Tibial nerve (tissue), 4 donors: Measurements from ENCODE around the gene RAB1B. TPM values are rescaled to one million over a fixed set of nuclear protein-coding genes. Genes with fewer than 3 reads are reported as not detected.
A peak's percentile ranks its signal among the peaks of the same experiment; 100 is the strongest.

Experiments used
- DNase-seq, 2 donors: peaks; one replicate each; pipeline ENCODE4 v3.0.0-alpha.2; 2019; ENCODE audit warnings: low spot score in 2 of 2
- H3K27ac ChIP-seq, 4 donors: fragments of 200-600 bp; sonication (generic) in 3 of 4; one replicate each; pipeline ENCODE4 v1.5.1; 2017 to 2019; ENCODE audit warnings: mild to moderate bottlenecking in 1 of 4
- H3K27me3 ChIP-seq, 2 donors: fragments of 200-600 bp; sonication (generic) in 1 of 2; one replicate each; pipeline versions ENCODE4 v1.5.1 to v1.6.0; 2017 to 2019
- H3K36me3 ChIP-seq, 3 donors: fragments of 200-600 bp; sonication (generic); one replicate each; pipeline ENCODE4 v1.5.1; 2018 to 2019
- H3K4me1 ChIP-seq, 4 donors: fragments of 200-600 bp; sonication (generic) in 3 of 4; one replicate each; pipeline ENCODE4 v1.5.1; 2017 to 2019
- H3K4me3 ChIP-seq, 4 donors: fragments of 200-600 bp; sonication (generic) in 3 of 4; one replicate each; pipeline ENCODE4 v1.5.1; 2017 to 2019; ENCODE audit warnings: mild to moderate bottlenecking in 1 of 4, moderate library complexity in 1 of 4
- H3K9me3 ChIP-seq, 4 donors: fragments of 200-600 bp; sonication (generic) in 3 of 4; one replicate each; pipeline ENCODE4 v1.5.1; 2017 to 2019
- EP300 ChIP-seq, 2 donors: sonication (generic); formaldehyde crosslinking; IDR thresholded peaks; one replicate each; pipeline ENCODE4 v1.6.1; 2017; ENCODE audit warnings: antibody characterized with exemption in 2 of 2, mild to moderate bottlenecking in 1 of 2
- POLR2A ChIP-seq, 2 donors: fragments of 450-650 bp; IDR thresholded peaks; one replicate each; pipeline ENCODE4 v1.6.1; 2017; ENCODE audit warnings: antibody characterized with exemption in 2 of 2, mild to moderate bottlenecking in 2 of 2, moderate library complexity in 2 of 2
- WGBS, 2 donors: methylation state at CpG; one replicate each; pipeline ENCODE4 v1.1.5; 2018; 5-methylcytosine and 5-hydroxymethylcytosine counted together
- total RNA-seq, 4 donors: library from RNA; depleted of rRNA; stranded (reverse); fragments of >200 nt; gene quantifications; one replicate each; pipeline ENCODE4 v1.1.0, GENCODE V29; 2016
- TF ChIP-seq, protein P1 (sequence below), 5 experiments: fragments of 200-600 bp in 3 of 5; fragments of 450-650 bp in 2 of 5; sonication (generic) in 3 of 5; IDR thresholded peaks; one replicate each; pipeline ENCODE4 v1.5.1; 2016 to 2019; ENCODE audit warnings: antibody characterized with exemption in 5 of 5, mild to moderate bottlenecking in 3 of 5, moderate library complexity in 2 of 5

RAB1B gene
- total RNA-seq, 4 donors from 2014 or later: 76.3 to 144 (median 96.8) TPM

DNA sequence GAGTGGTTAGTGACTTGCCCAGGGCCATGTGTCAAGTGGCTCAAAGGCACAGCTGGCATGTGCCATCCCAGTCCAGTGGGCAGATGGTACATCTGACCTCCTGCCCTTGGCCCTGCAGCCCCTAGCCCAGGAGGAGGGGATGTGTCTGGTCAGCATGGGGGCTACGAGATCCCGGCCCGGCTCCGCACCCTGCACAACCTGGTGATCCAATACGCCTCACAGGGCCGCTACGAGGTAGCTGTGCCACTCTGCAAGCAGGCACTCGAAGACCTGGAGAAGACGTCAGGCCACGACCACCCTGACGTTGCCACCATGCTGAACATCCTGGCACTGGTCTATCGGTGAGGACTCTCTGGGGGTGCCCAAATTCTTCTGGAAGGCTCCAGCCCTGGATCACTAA, 5.7 kb upstream of the RAB1B start:
- H3K4me1 ChIP-seq: peaks cover 0 to 22% (median 10%) of the 10 kb centered on the region in 4 donors
- no peaks in the 10 kb centered on the region for H3K27me3 ChIP-seq
- H3K27ac ChIP-seq: no peak overlapping the region
- H3K36me3 ChIP-seq: peaks cover 0 to 68% (median 0%) of the 10 kb centered on the region in 3 donors
- no peak for DNase-seq
- no peaks in the 10 kb centered on the region for H3K9me3 ChIP-seq
- TF ChIP-seq EP300 (IDR thresholded peaks at IDR 0.05) (no peak), POLR2A (IDR thresholded peaks at IDR 0.05) (no peak)
- TF ChIP-seq, protein P1, sequence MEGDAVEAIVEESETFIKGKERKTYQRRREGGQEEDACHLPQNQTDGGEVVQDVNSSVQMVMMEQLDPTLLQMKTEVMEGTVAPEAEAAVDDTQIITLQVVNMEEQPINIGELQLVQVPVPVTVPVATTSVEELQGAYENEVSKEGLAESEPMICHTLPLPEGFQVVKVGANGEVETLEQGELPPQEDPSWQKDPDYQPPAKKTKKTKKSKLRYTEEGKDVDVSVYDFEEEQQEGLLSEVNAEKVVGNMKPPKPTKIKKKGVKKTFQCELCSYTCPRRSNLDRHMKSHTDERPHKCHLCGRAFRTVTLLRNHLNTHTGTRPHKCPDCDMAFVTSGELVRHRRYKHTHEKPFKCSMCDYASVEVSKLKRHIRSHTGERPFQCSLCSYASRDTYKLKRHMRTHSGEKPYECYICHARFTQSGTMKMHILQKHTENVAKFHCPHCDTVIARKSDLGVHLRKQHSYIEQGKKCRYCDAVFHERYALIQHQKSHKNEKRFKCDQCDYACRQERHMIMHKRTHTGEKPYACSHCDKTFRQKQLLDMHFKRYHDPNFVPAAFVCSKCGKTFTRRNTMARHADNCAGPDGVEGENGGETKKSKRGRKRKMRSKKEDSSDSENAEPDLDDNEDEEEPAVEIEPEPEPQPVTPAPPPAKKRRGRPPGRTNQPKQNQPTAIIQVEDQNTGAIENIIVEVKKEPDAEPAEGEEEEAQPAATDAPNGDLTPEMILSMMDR (IDR thresholded peaks at IDR 0.05): no peak
- no peak overlapping the region for H3K4me3 ChIP-seq
- 92 to 97% methylated on average over 7 to 12 of the region's 12 CpGs for WGBS, 2 donors

DNA sequence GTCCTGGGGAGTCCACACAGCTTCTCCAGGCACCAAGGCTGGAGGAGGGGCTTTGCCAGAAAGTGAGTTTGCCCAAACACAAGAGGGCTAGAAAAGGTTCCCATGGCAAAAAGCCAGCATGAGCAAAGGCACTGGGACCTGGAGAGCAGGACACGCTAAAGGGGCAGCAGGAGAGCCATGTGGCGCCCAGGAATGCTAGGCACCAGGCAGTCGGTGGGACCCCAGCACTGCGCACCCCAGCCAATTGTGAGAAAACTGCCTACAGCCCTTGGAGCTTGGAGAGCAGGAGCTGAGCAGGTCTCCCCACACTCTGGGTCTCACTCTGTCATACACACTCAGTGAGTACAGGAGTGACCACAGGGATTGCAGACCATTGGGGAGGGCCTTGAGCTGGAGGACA, 5.2 kb upstream of the RAB1B start:
- 93 to 95% methylated on average over 3 to 4 of the region's 4 CpGs for WGBS, 2 donors
- no peak for DNase-seq
- Histone ChIP-seq H3K27me3 (no peaks in the 10 kb centered on the region), H3K4me1 (peaks cover 0 to 22% (median 9%) of the 10 kb centered on the region in 4 donors), H3K9me3 (no peaks in the 10 kb centered on the region), H3K36me3 (peaks cover 0 to 68% (median 0%) of the 10 kb centered on the region in 3 donors), H3K4me3 (no peak overlapping the region), H3K27ac (no peak overlapping the region)
- TF ChIP-seq EP300 (IDR thresholded peaks at IDR 0.05): no peak
- TF ChIP-seq POLR2A (IDR thresholded peaks at IDR 0.05): no peak
- TF ChIP-seq, protein P1 (IDR thresholded peaks at IDR 0.05): no peak

DNA sequence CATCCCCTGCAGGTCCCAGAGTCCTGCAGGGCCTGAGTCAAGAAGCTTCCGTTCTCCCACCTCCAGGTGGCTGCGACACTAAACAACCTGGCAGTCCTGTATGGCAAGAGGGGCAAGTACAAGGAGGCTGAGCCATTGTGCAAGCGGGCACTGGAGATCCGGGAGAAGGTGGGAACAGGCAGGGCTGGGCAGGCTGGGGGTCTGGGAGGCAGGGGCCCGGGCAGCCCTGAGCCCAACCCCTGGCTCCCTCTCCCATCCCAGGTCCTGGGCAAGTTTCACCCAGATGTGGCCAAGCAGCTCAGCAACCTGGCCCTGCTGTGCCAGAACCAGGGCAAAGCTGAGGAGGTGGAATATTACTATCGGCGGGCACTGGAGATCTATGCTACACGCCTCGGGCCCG, 4.7 kb upstream of the RAB1B start:
- TF ChIP-seq EP300 (IDR thresholded peaks at IDR 0.05) (no peak), POLR2A (IDR thresholded peaks at IDR 0.05) (no peak)
- TF ChIP-seq, protein P1 (IDR thresholded peaks at IDR 0.05): no peak
- peaks cover 0 to 17% (median 7%) of the 10 kb centered on the region in 4 donors for H3K4me1 ChIP-seq
- no peak overlapping the region for H3K27ac ChIP-seq
- WGBS, 2 donors: 93 to 95% methylated on average over 10 of the region's 10 CpGs
- H3K4me3 ChIP-seq: no peak overlapping the region
- H3K9me3 ChIP-seq: no peaks in the 10 kb centered on the region
- no peaks in the 10 kb centered on the region for H3K27me3 ChIP-seq
- no peak for DNase-seq
- peaks cover 0 to 68% (median 0%) of the 10 kb centered on the region in 3 donors for H3K36me3 ChIP-seq

DNA sequence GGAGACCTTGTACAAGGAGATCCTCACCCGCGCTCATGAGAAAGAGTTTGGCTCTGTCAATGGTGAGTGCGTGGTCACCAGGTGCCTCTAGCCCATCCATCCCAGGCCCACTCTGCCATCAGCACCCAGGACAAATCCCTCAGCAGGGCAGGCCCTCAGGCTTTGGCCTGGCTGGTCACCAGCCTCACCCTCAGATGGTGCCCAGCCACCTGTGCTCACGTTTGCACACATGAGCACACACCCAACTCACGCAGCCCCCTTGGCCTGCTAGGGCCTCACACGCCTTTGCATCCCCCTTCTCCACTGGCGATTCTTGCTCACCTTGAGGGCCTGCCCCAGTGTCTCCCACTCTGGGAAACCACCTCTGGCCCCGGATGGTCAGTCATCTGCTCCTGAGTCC, 4.1 kb upstream of the RAB1B start:
- no peak for DNase-seq
- H3K4me1 ChIP-seq: peaks cover 0 to 16% (median 7%) of the 10 kb centered on the region in 4 donors
- TF ChIP-seq EP300 (IDR thresholded peaks at IDR 0.05) (no peak), POLR2A (IDR thresholded peaks at IDR 0.05) (no peak)
- TF ChIP-seq, protein P1 (IDR thresholded peaks at IDR 0.05): no peak
- H3K36me3 ChIP-seq: peaks cover 0 to 68% (median 0%) of the 10 kb centered on the region in 3 donors
- WGBS, 2 donors: 86 to 90% methylated on average over 8 of the region's 8 CpGs
- no peaks in the 10 kb centered on the region for H3K9me3 ChIP-seq
- H3K27ac ChIP-seq: no peak overlapping the region
- H3K4me3 ChIP-seq: no peak overlapping the region
- no peaks in the 10 kb centered on the region for H3K27me3 ChIP-seq

DNA sequence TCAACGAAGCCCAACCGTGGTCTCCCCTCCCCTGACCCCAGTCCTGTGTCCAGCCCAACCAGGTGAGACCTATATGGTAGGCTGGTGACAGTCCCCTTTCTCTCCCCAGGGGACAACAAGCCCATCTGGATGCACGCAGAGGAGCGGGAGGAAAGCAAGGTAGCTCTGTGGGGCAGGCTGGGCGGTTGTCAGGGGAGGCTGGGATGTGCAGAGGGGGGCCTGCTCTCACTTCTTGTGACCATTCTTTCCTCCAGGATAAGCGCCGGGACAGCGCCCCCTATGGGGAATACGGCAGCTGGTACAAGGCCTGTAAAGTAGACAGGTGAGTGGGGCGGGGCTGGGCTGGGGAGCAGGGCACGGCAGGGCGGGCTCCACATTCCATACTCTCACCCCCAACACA, 3.5 kb upstream of the RAB1B start:
- WGBS, 2 donors: 67 to 83% methylated on average over 12 of the region's 12 CpGs
- no peak for DNase-seq
- Histone ChIP-seq H3K9me3 (no peaks in the 10 kb centered on the region), H3K4me1 (peaks cover 0 to 21% (median 10%) of the 10 kb centered on the region in 4 donors), H3K27ac (no peak overlapping the region), H3K4me3 (no peak overlapping the region), H3K36me3 (peaks cover 0 to 64% (median 0%) of the 10 kb centered on the region in 3 donors), H3K27me3 (no peaks in the 10 kb centered on the region)
- TF ChIP-seq POLR2A (IDR thresholded peaks at IDR 0.05) (no peak), EP300 (IDR thresholded peaks at IDR 0.05) (no peak)
- TF ChIP-seq, protein P1 (IDR thresholded peaks at IDR 0.05): peak in 1 of 5 experiments; percentile 15
